Hepatocyte (in vitro differentiated cells): Measurements from ENCODE around the gene MAPKAP1.

Experiments
- EZH2 ChIP-seq: fragments of 200-600 bp; sonication (generic); IDR thresholded peaks from 2 replicates; pipeline ENCODE4 v1.6.1; 2016; ENCODE audit warnings: antibody characterized with exemption, mild to moderate bottlenecking, borderline replicate concordance
- EZH2phosphoT487 ChIP-seq: fragments of 200-600 bp; sonication (generic); IDR thresholded peaks from one replicate; pipeline ENCODE4 v1.6.1; 2018; ENCODE audit warnings: antibody characterized with exemption, mild to moderate bottlenecking, low read depth, moderate library complexity; ENCODE audit not compliant: unreplicated experiment, severe bottlenecking
- TF ChIP-seq, protein P1 (sequence below): fragments of 200-600 bp; sonication (generic); IDR thresholded peaks from 2 replicates; pipeline ENCODE4 v1.5.1; 2016; ENCODE audit warnings: antibody characterized with exemption, mild to moderate bottlenecking; ENCODE audit not compliant: poor library complexity

DNA sequence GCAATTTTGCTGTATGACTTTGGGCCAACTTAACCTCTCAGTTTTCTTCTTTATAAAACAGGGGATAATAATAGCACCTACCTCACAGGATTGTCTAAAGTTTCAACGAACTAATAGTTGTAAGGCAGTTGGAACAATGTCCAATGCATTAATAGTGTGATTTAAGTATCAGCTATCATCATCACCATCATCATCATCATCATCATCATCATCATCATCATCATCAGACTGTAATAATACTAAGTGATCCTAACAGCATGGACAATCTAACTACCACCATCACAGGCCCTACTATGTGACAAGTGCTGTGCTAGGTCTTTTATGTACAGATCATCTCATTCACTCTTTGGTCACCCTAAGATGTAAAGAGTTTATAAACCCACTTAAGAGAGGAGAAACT lies 196.0 kb downstream of the MAPKAP1 start:
- TF ChIP-seq, protein P1, sequence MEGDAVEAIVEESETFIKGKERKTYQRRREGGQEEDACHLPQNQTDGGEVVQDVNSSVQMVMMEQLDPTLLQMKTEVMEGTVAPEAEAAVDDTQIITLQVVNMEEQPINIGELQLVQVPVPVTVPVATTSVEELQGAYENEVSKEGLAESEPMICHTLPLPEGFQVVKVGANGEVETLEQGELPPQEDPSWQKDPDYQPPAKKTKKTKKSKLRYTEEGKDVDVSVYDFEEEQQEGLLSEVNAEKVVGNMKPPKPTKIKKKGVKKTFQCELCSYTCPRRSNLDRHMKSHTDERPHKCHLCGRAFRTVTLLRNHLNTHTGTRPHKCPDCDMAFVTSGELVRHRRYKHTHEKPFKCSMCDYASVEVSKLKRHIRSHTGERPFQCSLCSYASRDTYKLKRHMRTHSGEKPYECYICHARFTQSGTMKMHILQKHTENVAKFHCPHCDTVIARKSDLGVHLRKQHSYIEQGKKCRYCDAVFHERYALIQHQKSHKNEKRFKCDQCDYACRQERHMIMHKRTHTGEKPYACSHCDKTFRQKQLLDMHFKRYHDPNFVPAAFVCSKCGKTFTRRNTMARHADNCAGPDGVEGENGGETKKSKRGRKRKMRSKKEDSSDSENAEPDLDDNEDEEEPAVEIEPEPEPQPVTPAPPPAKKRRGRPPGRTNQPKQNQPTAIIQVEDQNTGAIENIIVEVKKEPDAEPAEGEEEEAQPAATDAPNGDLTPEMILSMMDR: no peak
- TF ChIP-seq EZH2: no peak
- no peak for TF ChIP-seq EZH2phosphoT487
